Neural progenitor cell (in vitro differentiated cells): ENCODE data around the gene PLXDC2.

ENCODE experiments used
- EZH2 ChIP-seq: fragments of 200-600 bp; sonication (generic); IDR thresholded peaks from 2 replicates; pipeline ENCODE4 v1.6.1; 2017; ENCODE audit warnings: antibody characterized with exemption, mild to moderate bottlenecking, moderate library complexity
- TF ChIP-seq, protein P1 (sequence below): fragments of 200-600 bp; sonication (generic); IDR thresholded peaks from 2 replicates; pipeline ENCODE4 v1.5.1; 2017; ENCODE audit warnings: antibody characterized with exemption, mild to moderate bottlenecking

GRCh38 chr10:19946791-19947190, 130.6 kb downstream of the PLXDC2 start:
- no peak for TF ChIP-seq EZH2
- TF ChIP-seq, protein P1, sequence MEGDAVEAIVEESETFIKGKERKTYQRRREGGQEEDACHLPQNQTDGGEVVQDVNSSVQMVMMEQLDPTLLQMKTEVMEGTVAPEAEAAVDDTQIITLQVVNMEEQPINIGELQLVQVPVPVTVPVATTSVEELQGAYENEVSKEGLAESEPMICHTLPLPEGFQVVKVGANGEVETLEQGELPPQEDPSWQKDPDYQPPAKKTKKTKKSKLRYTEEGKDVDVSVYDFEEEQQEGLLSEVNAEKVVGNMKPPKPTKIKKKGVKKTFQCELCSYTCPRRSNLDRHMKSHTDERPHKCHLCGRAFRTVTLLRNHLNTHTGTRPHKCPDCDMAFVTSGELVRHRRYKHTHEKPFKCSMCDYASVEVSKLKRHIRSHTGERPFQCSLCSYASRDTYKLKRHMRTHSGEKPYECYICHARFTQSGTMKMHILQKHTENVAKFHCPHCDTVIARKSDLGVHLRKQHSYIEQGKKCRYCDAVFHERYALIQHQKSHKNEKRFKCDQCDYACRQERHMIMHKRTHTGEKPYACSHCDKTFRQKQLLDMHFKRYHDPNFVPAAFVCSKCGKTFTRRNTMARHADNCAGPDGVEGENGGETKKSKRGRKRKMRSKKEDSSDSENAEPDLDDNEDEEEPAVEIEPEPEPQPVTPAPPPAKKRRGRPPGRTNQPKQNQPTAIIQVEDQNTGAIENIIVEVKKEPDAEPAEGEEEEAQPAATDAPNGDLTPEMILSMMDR = no peak
